Inflammatory macrophage treated with lipopolysaccharide for 4 hours (primary cell): Measurements from ENCODE around the gene MAP1S.
A peak's percentile ranks its signal among the peaks of the same experiment; 100 is the strongest.

Experiments
- DNase-seq: peaks from one replicate; pipeline ENCODE4 v3.0.0-alpha.2; 2020

MAP1S gene

GRCh38 chr19:17688853-17689595 is 30.3 kb upstream of the MAP1S start:
- DNase-seq: no peak

DNA sequence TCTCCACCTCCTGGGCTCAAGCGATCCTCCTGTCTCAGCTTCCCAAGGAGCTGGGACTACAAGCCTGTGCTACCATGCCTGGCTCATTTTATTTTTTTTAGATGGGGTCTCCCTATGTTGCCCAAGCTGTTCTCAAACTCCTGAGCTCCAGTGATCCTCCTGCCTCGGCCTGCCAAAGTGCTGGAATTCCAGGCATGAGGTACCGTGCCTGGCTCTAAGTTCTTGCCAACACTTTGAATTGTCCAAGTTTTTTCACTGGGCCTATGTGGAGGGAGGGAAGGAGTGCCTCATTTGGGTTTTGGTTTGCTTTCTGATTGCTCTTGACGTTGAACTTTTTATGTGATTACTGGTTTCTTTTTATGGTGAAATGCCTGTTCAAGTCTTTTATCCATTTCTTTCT is 26.7 kb upstream of the MAP1S start:
- DNase-seq: no peak

GRCh38 chr19:17695198-17695597 is 24.1 kb upstream of the MAP1S start:
- DNase-seq: no peak

DNA sequence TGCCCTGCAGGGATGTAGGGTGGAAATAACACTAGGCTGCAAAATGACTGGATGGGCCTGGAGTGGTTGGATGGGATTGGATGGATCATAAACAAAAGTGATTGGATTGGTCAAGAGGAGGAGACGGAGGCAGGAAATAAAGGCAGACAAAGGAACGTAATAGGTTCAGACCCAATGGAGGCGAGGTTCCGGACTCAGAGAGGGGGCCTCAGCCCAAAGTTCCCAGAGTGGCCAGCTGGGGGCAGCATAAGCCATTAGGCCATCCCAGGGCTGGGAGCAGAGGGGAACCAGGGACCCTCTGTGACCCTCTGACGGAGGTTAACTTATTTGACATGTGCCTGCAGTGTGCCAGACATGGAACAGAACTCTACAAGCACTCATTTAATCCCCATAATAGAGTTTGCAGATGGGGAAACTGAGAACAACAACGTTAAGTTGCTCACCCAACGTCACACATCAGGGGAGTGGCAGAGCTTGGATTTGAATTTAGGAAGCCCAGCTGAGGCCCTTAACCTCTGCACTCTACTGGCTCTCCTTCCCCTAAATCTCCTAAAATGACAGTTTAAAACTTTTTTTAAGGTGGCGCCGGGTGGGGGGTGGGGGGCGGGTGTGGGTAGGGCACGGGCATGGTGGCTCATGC is 15.3 kb upstream of the MAP1S start:
- peak; percentile 64 for DNase-seq

DNA sequence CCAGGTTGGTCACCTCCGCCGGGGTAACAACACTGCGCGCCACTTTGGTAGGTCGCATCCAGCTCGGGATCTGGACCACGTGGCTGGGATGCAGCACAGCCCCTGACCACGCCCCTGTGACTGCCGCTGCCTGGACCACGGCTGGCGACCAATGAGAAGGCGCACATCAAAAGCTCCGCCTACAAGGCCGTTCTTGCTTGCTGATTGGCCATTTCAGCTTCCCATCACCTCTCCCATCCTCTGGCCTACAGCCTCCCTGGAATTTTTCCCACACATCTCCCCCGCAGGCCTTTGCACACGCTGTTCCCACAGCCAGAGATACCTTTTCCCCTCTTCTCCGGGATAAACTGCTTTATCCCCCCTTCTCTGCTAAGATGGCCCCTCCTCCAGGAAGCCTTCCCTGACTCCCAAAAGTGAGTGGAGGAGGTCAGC is 12.5 kb upstream of the MAP1S start:
- DNase-seq: no peak

DNA sequence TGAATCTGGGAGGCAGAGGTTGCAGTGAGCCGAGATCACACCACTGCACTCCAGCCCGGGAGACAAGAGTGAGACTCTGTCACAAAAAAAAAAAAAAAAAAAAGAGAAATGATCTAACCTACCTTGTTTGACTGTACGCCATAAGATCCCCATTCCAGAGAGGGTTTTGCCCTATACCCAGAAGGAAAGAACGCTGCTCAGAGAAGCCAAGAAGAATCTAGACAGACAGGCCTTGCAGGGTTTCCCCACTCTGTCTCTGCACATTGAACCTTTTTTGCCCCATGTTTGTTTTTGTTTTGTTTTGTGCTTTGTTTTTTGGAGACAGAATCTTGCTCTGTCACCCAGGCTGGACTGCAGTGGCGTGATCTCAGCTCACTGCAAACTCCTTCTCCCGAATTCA is 7.4 kb upstream of the MAP1S start:
- DNase-seq: no peak

DNA sequence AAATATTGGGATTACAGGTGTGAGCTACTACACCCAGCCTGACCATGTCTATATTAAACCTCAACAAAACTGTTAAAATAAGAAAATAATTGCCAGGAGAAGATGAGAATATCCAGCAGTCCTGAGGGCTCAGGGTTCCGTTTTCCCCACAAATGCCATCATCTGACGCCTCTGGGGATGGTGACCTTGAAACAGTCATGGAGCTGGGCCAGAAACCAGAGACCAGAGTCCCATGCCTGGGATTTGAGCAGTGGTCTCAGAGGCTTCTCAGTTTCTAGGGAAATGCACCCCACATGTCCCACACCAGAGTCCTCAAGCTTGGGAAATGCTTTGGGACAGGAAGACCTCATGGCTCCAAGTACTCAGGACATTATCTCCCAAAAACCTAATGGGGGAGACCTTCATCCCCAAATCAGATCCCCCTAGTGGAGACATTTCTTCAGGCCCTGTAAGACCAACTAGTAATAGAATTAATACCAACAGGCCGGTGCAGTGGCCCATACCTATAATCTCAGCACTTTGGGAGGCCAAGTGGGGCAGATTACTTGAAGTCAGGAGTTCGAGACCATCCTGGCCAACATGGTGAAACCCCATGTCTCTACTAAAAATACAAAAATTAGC is 2.9 kb upstream of the MAP1S start:
- no peak for DNase-seq

DNA sequence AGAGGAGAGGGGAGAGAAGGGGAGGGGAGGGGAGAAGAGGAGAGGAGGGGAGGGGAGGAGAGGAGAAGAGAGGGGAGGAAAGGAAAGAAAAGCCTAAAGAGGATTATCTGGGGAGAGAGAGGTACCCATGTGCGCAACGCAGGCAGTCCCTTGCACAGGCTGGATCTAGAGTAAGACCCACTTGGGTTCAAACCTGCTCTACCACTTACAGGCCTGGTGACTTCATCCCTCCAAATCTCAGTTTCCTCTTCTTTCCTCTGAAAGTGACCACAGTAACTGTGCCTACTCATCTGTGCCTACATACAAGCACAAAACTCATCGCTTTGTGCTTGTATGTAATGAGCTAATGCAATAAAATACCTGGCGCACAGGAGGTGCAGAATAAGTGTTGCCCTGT is 732 bp upstream of the MAP1S start:
- DNase-seq: peak; percentile 61

DNA sequence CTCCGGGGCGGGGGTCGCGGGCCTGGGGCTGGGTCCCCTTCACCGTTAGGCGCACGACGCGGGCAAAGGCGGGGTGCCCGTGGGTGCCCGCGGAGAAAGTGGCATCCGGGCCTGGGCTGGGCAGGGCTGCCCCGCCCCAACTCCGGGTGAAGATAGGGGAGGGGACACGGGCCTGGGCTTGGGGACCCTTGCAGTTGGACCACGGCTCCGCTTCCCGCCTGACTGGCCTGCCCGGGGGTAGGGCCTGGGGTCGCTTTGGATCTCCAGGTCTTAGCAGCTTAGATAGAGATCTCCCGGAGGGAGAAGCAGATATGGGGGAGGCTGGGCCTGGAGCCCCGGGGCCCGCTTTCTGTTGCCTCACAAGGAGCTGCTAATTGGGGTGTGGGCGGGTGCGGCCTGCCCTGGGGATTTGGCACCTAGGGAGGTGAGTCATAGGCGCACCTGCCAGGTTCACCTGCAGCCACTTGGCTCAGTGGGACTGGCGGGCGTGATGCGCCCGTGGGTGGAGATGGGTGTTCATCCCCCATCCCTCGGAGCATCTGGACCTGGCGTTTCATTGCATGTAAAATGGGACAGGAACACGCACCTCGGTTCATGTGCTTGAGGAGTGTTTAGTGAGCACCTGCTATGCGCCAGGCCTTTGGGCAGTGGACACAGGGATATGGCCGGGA is 585 bp downstream of the MAP1S start:
- no peak for DNase-seq

GRCh38 chr19:17720440-17720839 is 1.2 kb downstream of the MAP1S start:
- DNase-seq: no peak

DNA sequence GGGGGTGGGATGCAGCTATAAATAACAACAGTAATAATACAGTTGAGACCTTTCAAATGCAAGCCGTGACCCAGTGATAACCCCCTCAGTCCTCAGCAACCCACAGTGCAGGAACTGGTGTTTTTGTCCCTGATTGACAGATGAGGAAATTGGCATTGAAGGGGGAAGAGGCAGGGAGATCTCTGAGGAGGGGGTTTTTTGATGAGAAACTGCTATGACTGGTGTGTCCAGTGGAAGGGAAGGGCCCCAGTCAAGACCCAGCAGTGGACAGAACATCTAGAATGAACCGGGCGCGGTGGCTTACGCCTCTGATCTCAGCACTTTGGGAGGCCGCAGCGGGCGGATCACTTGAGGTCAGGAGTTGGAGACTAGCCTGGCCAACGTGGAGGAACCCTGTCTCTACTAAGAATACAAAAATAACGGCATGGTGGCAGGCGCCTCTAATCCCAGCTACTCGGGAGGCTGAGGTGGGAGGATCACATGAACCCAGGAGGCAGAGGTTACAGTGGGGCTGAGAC is 1.9 kb downstream of the MAP1S start:
- peak; percentile 36 for DNase-seq

DNA sequence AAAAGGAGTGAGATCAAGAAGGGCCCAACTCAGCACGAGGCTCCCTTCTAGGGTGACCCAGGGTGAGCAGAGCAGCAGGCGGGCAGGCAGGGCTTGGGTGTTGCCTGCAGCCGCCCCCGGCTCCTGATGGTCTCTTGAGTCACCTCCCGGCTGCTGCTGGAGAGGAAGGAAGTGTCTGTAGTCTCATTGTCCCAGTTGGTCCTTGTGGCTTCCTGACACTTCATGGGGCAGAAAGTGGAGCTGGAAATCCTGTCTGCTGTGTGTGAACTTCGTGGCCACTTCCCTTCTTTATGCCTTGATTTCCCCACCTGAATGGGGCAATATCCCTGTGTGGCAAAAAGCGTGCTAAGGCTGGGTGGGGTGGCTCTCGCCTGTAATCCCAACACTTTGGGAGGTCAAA is 2.5 kb downstream of the MAP1S start:
- DNase-seq: peak; percentile 98

- no peak for DNase-seq
Measured at GRCh38 chr19:17722655-17723240, 3.5 kb downstream of the MAP1S start.

- DNase-seq: no peak
Measured at GRCh38 chr19:17724655-17725054, 5.4 kb downstream of the MAP1S start.

- no peak for DNase-seq
Measured at GRCh38 chr19:17725422-17726078, 6.3 kb downstream of the MAP1S start.

DNA sequence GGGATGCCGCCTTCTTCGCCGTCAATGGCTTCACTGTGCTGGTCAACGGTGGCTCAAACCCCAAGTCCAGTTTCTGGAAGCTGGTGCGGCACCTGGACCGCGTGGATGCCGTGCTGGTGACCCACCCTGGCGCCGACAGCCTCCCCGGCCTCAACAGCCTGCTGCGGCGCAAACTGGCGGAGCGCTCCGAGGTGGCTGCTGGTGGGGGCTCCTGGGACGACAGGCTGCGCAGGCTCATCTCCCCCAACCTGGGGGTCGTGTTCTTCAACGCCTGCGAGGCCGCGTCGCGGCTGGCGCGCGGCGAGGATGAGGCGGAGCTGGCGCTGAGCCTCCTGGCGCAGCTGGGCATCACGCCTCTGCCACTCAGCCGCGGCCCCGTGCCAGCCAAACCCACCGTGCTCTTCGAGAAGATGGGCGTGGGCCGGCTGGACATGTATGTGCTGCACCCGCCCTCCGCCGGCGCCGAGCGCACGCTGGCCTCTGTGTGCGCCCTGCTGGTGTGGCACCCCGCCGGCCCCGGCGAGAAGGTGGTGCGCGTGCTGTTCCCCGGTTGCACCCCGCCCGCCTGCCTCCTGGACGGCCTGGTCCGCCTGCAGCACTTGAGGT is 7.0 kb downstream of the MAP1S start:
- DNase-seq: no peak

GRCh38 chr19:17726964-17727773 is 7.9 kb downstream of the MAP1S start:
- no peak for DNase-seq

- no peak for DNase-seq
Measured at GRCh38 chr19:17727843-17728242, 8.6 kb downstream of the MAP1S start.

GRCh38 chr19:17733127-17733526 is 13.8 kb downstream of the MAP1S start:
- DNase-seq: no peak

- DNase-seq: no peak
Measured at GRCh38 chr19:17734146-17734545, 14.9 kb downstream of the MAP1S start.

DNA sequence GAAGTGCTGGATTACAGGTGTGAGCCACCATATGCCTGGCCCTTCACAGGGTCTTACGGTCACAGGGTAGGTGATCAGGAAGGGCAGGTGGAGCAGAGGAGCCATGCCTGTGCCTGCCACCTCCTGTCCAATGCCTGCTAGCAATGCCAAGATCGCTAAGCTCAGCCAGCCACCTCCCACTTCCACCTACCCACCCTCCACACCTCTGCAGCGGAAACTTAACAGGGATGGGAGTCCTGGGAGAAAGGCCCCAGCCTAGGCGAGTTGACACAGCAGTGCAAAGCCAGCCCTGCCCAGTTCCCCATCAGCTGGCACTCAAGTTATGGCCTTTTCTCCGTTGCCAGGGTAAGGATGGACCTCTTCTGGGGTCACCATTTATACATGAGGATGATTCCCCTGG is 16.1 kb downstream of the MAP1S start:
- DNase-seq: no peak
